DOHH2 (cell line): ENCODE measurements around the gene HKDC1.

ENCODE experiments used
- H3F3A ChIP-seq: fragments of 200-600 bp; sonication (generic), shearing (Covaris generic); 2 replicates; pipeline ENCODE4 v1.6.0; 2016; ENCODE audit warnings: antibody characterized with exemption, mild to moderate bottlenecking; ENCODE audit not compliant: control insufficient read depth, insufficient read depth
- H3K27ac ChIP-seq: fragments of 200-600 bp; sonication (generic); 2 replicates; pipeline ENCODE4 v1.5.1; 2014; ENCODE audit warnings: low read depth, mild to moderate bottlenecking, low read length, moderate library complexity
- H3K27me3 ChIP-seq: fragments of 200-600 bp; sonication (generic); 2 replicates; pipeline ENCODE4 v1.6.1; 2014; ENCODE audit warnings: mild to moderate bottlenecking, low read length, mixed read lengths; ENCODE audit not compliant: control insufficient read depth
- H3K36me3 ChIP-seq: fragments of 200-600 bp; sonication (generic); 2 replicates; pipeline ENCODE4 v1.6.1; 2014; ENCODE audit warnings: mild to moderate bottlenecking, low read length, moderate library complexity, mixed read lengths; ENCODE audit not compliant: control insufficient read depth
- H3K4me1 ChIP-seq: fragments of 200-600 bp; sonication (generic); 2 replicates; pipeline ENCODE4 v1.6.1; 2014; ENCODE audit warnings: mild to moderate bottlenecking, low read length, mixed read lengths; ENCODE audit not compliant: control insufficient read depth
- H3K4me2 ChIP-seq: fragments of 200-600 bp; sonication (generic); 2 replicates; pipeline ENCODE4 v1.6.0; 2014; ENCODE audit warnings: mild to moderate bottlenecking, low read length, moderate library complexity
- H3K4me3 ChIP-seq: fragments of 200-600 bp; sonication (generic); 2 replicates; pipeline ENCODE4 v1.5.1; 2014; ENCODE audit warnings: mild to moderate bottlenecking, low read length, mixed read lengths
- H3K79me2 ChIP-seq: fragments of 200-600 bp; sonication (generic); 2 replicates; pipeline ENCODE4 v1.6.1; 2014; ENCODE audit warnings: mild to moderate bottlenecking, low read length, mixed read lengths; ENCODE audit not compliant: control insufficient read depth
- H3K9me2 ChIP-seq: fragments of 200-600 bp; sonication (generic); replicated peaks from 2 replicates; pipeline ENCODE4 v1.6.1; 2014; ENCODE audit warnings: mild to moderate bottlenecking, low read length, mixed read lengths; ENCODE audit not compliant: control insufficient read depth
- H3K9me3 ChIP-seq: fragments of 200-600 bp; sonication (generic); 2 replicates; pipeline ENCODE4 v1.6.1; 2014; ENCODE audit warnings: antibody characterized with exemption, low read length, mixed read lengths; ENCODE audit not compliant: control insufficient read depth, insufficient read depth
- H4K20me1 ChIP-seq: fragments of 200-600 bp; sonication (generic); 2 replicates; pipeline ENCODE4 v1.6.0; 2014; ENCODE audit warnings: low read depth, mild to moderate bottlenecking, antibody characterized with exemption, low read length, moderate library complexity; ENCODE audit not compliant: control insufficient read depth, insufficient read depth
- CTCF ChIP-seq: fragments of 200-600 bp; sonication (generic); IDR thresholded peaks from one replicate; pipeline ENCODE4 v1.5.1; 2014; ENCODE audit warnings: antibody characterized with exemption, mild to moderate bottlenecking, low read depth, low read length; ENCODE audit not compliant: poor library complexity, severe bottlenecking
- EZH2phosphoT487 ChIP-seq: fragments of 200-600 bp; sonication (generic); IDR thresholded peaks from 2 replicates; pipeline ENCODE4 v1.6.1; 2017; ENCODE audit warnings: borderline replicate concordance, mild to moderate bottlenecking, antibody characterized with exemption, low read length, moderate library complexity, mixed read lengths

HKDC1 gene

GRCh38 chr10:69214666-69215131 is 5.4 kb upstream of the HKDC1 start:
- H3K4me2 ChIP-seq: no peak overlapping the region

GRCh38 chr10:69215405-69216171 is 4.5 kb upstream of the HKDC1 start:
- no peak overlapping the region for H3K27ac ChIP-seq
- H3K4me2 ChIP-seq: no peak overlapping the region
- no peaks in the 10 kb centered on the region for H4K20me1 ChIP-seq
- TF ChIP-seq EZH2phosphoT487 (no peak), CTCF (no peak)
- no peaks in the 10 kb centered on the region for H3K79me2 ChIP-seq
- no peaks in the 10 kb centered on the region for H3F3A ChIP-seq
- no peaks in the 10 kb centered on the region for H3K9me3 ChIP-seq
- no peaks in the 10 kb centered on the region for H3K36me3 ChIP-seq
- no peaks in the 10 kb centered on the region for H3K9me2 ChIP-seq
- H3K4me3 ChIP-seq: no peak overlapping the region
- H3K4me1 ChIP-seq: no peaks in the 10 kb centered on the region
- H3K27me3 ChIP-seq: peaks cover 23% of the 10 kb centered on the region

More at GRCh38 chr10:69214666-69215131, 5.4 kb upstream of the HKDC1 start:
- Histone ChIP-seq H3K4me1 (no peaks in the 10 kb centered on the region), H3K9me2 (no peaks in the 10 kb centered on the region), H3F3A (no peaks in the 10 kb centered on the region), H3K79me2 (no peaks in the 10 kb centered on the region), H3K27ac (no peak overlapping the region), H3K9me3 (no peaks in the 10 kb centered on the region), H4K20me1 (no peaks in the 10 kb centered on the region), H3K36me3 (no peaks in the 10 kb centered on the region), H3K27me3 (peaks cover 23% of the 10 kb centered on the region), H3K4me3 (no peak overlapping the region)
- TF ChIP-seq CTCF (no peak), EZH2phosphoT487 (no peak)

- no peaks in the 10 kb centered on the region for H3K9me2 ChIP-seq
- no peaks in the 10 kb centered on the region for H3K4me1 ChIP-seq
- no peaks in the 10 kb centered on the region for H3K9me3 ChIP-seq
- peaks cover 23% of the 10 kb centered on the region for H3K27me3 ChIP-seq
- no peak overlapping the region for H3K4me3 ChIP-seq
- no peak overlapping the region for H3K27ac ChIP-seq
- no peak overlapping the region for H3K4me2 ChIP-seq
- TF ChIP-seq CTCF (no peak), EZH2phosphoT487 (no peak)
- H4K20me1 ChIP-seq: no peaks in the 10 kb centered on the region
- no peaks in the 10 kb centered on the region for H3F3A ChIP-seq
- no peaks in the 10 kb centered on the region for H3K36me3 ChIP-seq
- no peaks in the 10 kb centered on the region for H3K79me2 ChIP-seq
These were observed 3.5 kb upstream of the HKDC1 start for GRCh38 chr10:69216577-69217118.
